Fibroblast of pulmonary artery (primary cell): ENCODE measurements around the gene CCDC28B.

ENCODE experiments used
- DNase-seq: peaks from one replicate; pipeline ENCODE4 v3.0.0-alpha.2; 2010; ENCODE audit warnings: low read depth
- H3K4me3 ChIP-seq: replicated peaks from 2 replicates; pipeline ENCODE4 v1.5.1; 2011; ENCODE audit warnings: low read depth, mild to moderate bottlenecking, control low read depth, low read length, moderate library complexity
- CTCF ChIP-seq: IDR thresholded peaks from 2 replicates; pipeline ENCODE4 v1.5.1; 2011; ENCODE audit warnings: mild to moderate bottlenecking, control low read depth, low read length, inconsistent platforms; ENCODE audit errors: missing control alignments

CCDC28B gene

GRCh38 chr1:32246888-32247273 lies 46.5 kb downstream of the CCDC28B start, which contains the start of gene FAM167B:
FAM167B (plus strand) TSS chr1:32247222; CDS start chr1:32247422, 200 bp downstream.
- TF ChIP-seq CTCF, result no peak
- no peak within 1 kb of the TSS for H3K4me3 ChIP-seq
- DNase-seq, result peak; percentile 91

GRCh38 chr1:32247452-32247851 lies 47.1 kb downstream of the CCDC28B start:
- TF ChIP-seq CTCF, result no peak
- no peak overlapping the region for H3K4me3 ChIP-seq
- DNase-seq, result no peak

- H3K4me3 ChIP-seq, result no peak overlapping the region
- peak; percentile 70 for TF ChIP-seq CTCF
- DNase-seq, result peak; percentile 73
Measured at GRCh38 chr1:32247983-32248889, 47.8 kb downstream of the CCDC28B start.

- no peak overlapping the region for H3K4me3 ChIP-seq
- DNase-seq, result peak; percentile 58
- no peak for TF ChIP-seq CTCF
Measured at GRCh38 chr1:32249831-32250525, 49.6 kb downstream of the CCDC28B start.

- no peak within 1 kb of the TSS for H3K4me3 ChIP-seq
- TF ChIP-seq CTCF, result no peak
- no peak for DNase-seq
Measured at GRCh38 chr1:32250893-32251716, 50.7 kb downstream of the CCDC28B start, which contains the start of gene LCK. LCK (plus strand) TSS chr1:32251265; CDS start chr1:32274330, 23,065 bp downstream.
